ENCODE measurements around the gene UBLCP1.

DNA sequence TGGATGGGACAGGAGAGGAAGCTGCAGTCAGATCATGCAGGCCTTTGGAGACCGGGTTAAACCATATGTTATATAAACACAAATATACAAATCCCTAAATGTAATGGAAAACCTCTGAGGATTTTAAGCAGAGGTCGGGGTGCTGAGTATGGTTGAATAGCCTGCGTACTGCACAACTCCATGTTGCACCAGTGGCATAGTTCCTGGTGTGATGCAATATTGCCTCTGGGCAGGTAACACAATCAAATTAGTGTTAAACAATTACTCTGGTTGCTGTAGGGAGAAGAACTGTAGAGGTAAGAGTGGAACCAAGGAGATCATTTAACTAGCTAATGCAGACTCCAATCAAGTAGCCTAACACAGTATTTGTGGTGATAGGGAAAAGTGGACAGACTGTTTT lies 32.4 kb upstream of the UBLCP1 start:
- TF ChIP-seq, protein P1, sequence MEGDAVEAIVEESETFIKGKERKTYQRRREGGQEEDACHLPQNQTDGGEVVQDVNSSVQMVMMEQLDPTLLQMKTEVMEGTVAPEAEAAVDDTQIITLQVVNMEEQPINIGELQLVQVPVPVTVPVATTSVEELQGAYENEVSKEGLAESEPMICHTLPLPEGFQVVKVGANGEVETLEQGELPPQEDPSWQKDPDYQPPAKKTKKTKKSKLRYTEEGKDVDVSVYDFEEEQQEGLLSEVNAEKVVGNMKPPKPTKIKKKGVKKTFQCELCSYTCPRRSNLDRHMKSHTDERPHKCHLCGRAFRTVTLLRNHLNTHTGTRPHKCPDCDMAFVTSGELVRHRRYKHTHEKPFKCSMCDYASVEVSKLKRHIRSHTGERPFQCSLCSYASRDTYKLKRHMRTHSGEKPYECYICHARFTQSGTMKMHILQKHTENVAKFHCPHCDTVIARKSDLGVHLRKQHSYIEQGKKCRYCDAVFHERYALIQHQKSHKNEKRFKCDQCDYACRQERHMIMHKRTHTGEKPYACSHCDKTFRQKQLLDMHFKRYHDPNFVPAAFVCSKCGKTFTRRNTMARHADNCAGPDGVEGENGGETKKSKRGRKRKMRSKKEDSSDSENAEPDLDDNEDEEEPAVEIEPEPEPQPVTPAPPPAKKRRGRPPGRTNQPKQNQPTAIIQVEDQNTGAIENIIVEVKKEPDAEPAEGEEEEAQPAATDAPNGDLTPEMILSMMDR (IDR thresholded peaks at IDR 0.05) = no peak
- TF ChIP-seq EP300 (IDR thresholded peaks at IDR 0.05) (no peak), POLR2AphosphoS5 (IDR thresholded peaks at IDR 0.05) (no peak)
